ENCODE measurements around the gene CFAP74. TPM values are rescaled to one million over a fixed set of nuclear protein-coding genes. Genes with fewer than 3 reads are reported as not detected.

The CFAP74 gene
- total RNA-seq, 1 experiment from 2014 or later = 0.28 TPM

GRCh38 chr1:1928231-1929101, 75.1 kb downstream of the CFAP74 start:
- Histone ChIP-seq H2AFZ (ENCODE audit: low read length) (no peak overlapping the region), H2BK20ac (ENCODE audit: low read depth, low read length, poor library complexity, severe bottlenecking) (no peak overlapping the region), H3K27ac (ENCODE audit: insufficient read length, low read depth, low read length) (no peak overlapping the region), H4K20me1 (ENCODE audit: control insufficient read depth, insufficient read depth, insufficient read length) (no peaks in the 10 kb centered on the region), H3K4ac (ENCODE audit: low read depth, low read length) (no peak overlapping the region), H3T11ph (ENCODE audit: low read length) (no peak overlapping the region), H2BK15ac (ENCODE audit: low read depth, low read length) (no peak overlapping the region), H4K5ac (ENCODE audit: insufficient read length, low read depth, low read length) (no peak overlapping the region), H3K18ac (ENCODE audit: insufficient read length, low read depth, low read length) (no peak overlapping the region), H3K4me1 (ENCODE audit: insufficient read depth, low read length) (no peaks in the 10 kb centered on the region), H3K9me3 (ENCODE audit: control insufficient read depth, low read depth, low read length) (no peaks in the 10 kb centered on the region), H2BK5ac (ENCODE audit: insufficient read length, low read length) (no peak overlapping the region), H4K91ac (ENCODE audit: insufficient read length, low read depth, low read length) (no peak overlapping the region), H3K56ac (ENCODE audit: insufficient read length, low read depth, low read length) (no peak overlapping the region), H3K79me1 (ENCODE audit: insufficient read depth, low read depth, low read length, poor library complexity, severe bottlenecking) (no peaks in the 10 kb centered on the region), H3K27me3 (ENCODE audit: insufficient read depth, low read length) (no peaks in the 10 kb centered on the region), H3K23me2 (ENCODE audit: insufficient read length, low read depth, low read length, poor library complexity, severe bottlenecking) (no peaks in the 10 kb centered on the region), H3K14ac (ENCODE audit: insufficient read depth, low read length) (no peak overlapping the region; the same call in 1 of the 2 replicates), H3K4me2 (ENCODE audit: insufficient read depth, insufficient read length, low read length) (no peak overlapping the region), H2BK12ac (ENCODE audit: insufficient read length, low read depth, low read length) (no peak overlapping the region), H3K79me2 (ENCODE audit: insufficient read depth, low read length) (no peaks in the 10 kb centered on the region), H3K23ac (ENCODE audit: insufficient read length, low read depth, low read length) (no peak overlapping the region), H4K8ac (replicated peaks; ENCODE audit: insufficient read length, low read depth, low read length) (no peak overlapping the region), H2BK120ac (ENCODE audit: low read depth, low read length, poor library complexity, severe bottlenecking) (no peak overlapping the region), H3K9ac (ENCODE audit: extremely low read depth, insufficient read length, low read length) (no peak overlapping the region), H2AK5ac (ENCODE audit: insufficient read length, low read length) (no peak overlapping the region)
- H3K27me3 Mint-ChIP-seq (ENCODE audit: low read depth) = peaks cover 4% of the 10 kb centered on the region
- H3K36me3 Mint-ChIP-seq (ENCODE audit: insufficient read depth in 1 of 3, low read depth in 3 of 3) = no peaks in the 10 kb centered on the region; a peak in 1 of 7 replicates
- DNase-seq = no peak
- TF ChIP-seq CTCF (conservative IDR thresholded peaks at IDR 0.05) = no peak
- H3K27ac Mint-ChIP-seq = no peak overlapping the region
- peaks cover 0 to 4% of the 10 kb centered on the region in 2 experiments; a peak in 2 of 4 replicates for H3K4me1 Mint-ChIP-seq
- no CpG with 5 or more reads among the region's 34 CpGs for WGBS (ENCODE audit: extremely low coverage, insufficient read length, low lambda C conversion rate)
- H3K4me3 Mint-ChIP-seq = no peak overlapping the region
- H3K9me3 Mint-ChIP-seq = peaks cover 6 to 7% of the 10 kb centered on the region in 2 experiments; a peak in 3 of 5 replicates
